ENCODE results near the gene CRYBA2. TPM values are rescaled to one million over a fixed set of nuclear protein-coding genes. Genes with fewer than 3 reads are reported as not detected.

CRYBA2 gene
- total and polyA plus RNA-seq, 9 of the 15 experiments (the other 6 are each of a cell fraction or from before 2014, with no cell fraction given) = 0.11 to 1.8 (median 0.62) TPM; not detected in 5

GRCh38 chr2:219002395-219003266 is 9.4 kb upstream of the CRYBA2 start (continued):
- TF ChIP-seq HNRNPLL (IDR thresholded peaks at IDR 0.05; ENCODE audit: low read depth, low read length, poor library complexity, severe bottlenecking) (no peak), CREM (IDR thresholded peaks at IDR 0.05; ENCODE audit: low read depth) (0 out of 2 replicates have a peak, but pooled peaks have one; percentile 10), ZNF23 (CRISPR knock-in tag; IDR thresholded peaks at IDR 0.05) (no peak), POLR2G (IDR thresholded peaks at IDR 0.05; ENCODE audit: low read depth, low read length) (no peak), EGR1 (conservative IDR thresholded peaks at IDR 0.05) (peak; percentile 80), L3MBTL2 (IDR thresholded peaks at IDR 0.05) (peak; percentile 37; the same call in 1 of the 2 replicates)

- H3K79me2 ChIP-seq (ENCODE audit: control insufficient read depth, insufficient read depth, low read length) = no peaks in the 10 kb centered on the region
- FAIRE-seq (no peak), ATAC-seq (peak; percentile 14; the same call in 2 of the 3 replicates), DNase-seq (ENCODE audit: extremely low read depth in 1 of 4, low spot score in 3 of 4) (peak; percentile 61 to 71 (median 66))
- in situ Hi-C loops (cut with MboI) = no loop called here
- H3K9me3 ChIP-seq (replicated peaks; ENCODE audit: control insufficient read depth, insufficient read depth, low read depth, low read length) = no peaks in the 10 kb centered on the region
- H3K4me2 ChIP-seq (ENCODE audit: insufficient read depth, low read length) = no peak overlapping the region
- no peaks in the 10 kb centered on the region for H3K9me1 ChIP-seq (ENCODE audit: control insufficient read depth, insufficient read depth, low read length)
- ChIA-PET POLR2A (interaction anchor here (0.6 to 0.8 kb wide), 3 partner anchors 123 to 428 kb away, joined by 3 read pairs; no protein-coding TSS in a partner anchor), CTCF (ENCODE audit: low intra/inter-chr PET ratio) (no interaction called here)
- intact Hi-C loops (cut with micrococcal nuclease) = no loop called here
- no peak overlapping the region for H2AFZ ChIP-seq (ENCODE audit: low read depth, low read length)
- TF ChIP-seq KLF10 (CRISPR knock-in tag; IDR thresholded peaks at IDR 0.05) (no peak), STAT5A (IDR thresholded peaks at IDR 0.05; ENCODE audit: borderline replicate concordance, low read length) (no peak), NCOR1 (IDR thresholded peaks at IDR 0.05) (no peak), ZBTB33 (CRISPR knock-in tag; IDR thresholded peaks at IDR 0.05) (peak; percentile 91), EGR1 (conservative IDR thresholded peaks at IDR 0.05) (peak; percentile 86), ZNF512 (tag; IDR thresholded peaks at IDR 0.05) (no peak)
- 3% methylated on average over 8 of the region's 70 CpGs for WGBS (ENCODE audit: insufficient coverage, low coverage, missing lambda C conversion rate)
- peaks cover 0 to 29% of the 10 kb centered on the region in 2 experiments; a peak in 2 of 5 replicates for H3K27me3 ChIP-seq (ENCODE audit: control insufficient read depth in 2 of 2, insufficient read depth in 2 of 2, low read length in 2 of 2)
- H3K4me3 ChIP-seq = no peak overlapping the region
- no peak overlapping the region for H3K9ac ChIP-seq (ENCODE audit: insufficient read depth in 1 of 2, low read depth in 2 of 2, low read length in 2 of 2)
- BruUV-seq (replicated peaks) = no TSS peak
- peaks cover 9 to 32% of the 10 kb centered on the region in 2 experiments for H3K4me1 ChIP-seq (replicated peaks in 1 of 2; ENCODE audit: control insufficient read depth in 2 of 2, insufficient read depth in 2 of 2, low read length in 2 of 2)
- no peaks in the 10 kb centered on the region for H3K36me3 ChIP-seq (ENCODE audit: control insufficient read depth, insufficient read depth, low read length)
- no peak overlapping the region for H3K27ac ChIP-seq (ENCODE audit: extremely low read depth, low read depth, low read length)
- no peaks in the 10 kb centered on the region for H4K20me1 ChIP-seq (replicated peaks; ENCODE audit: control insufficient read depth, insufficient read depth, low read length)
Measured at GRCh38 chr2:219001577-219002394, 8.6 kb upstream of the CRYBA2 start.

Measured in K562 (cell line).